Pulmonary artery endothelial cell (primary cell): ENCODE data around the gene NFIC. TPM values are rescaled to one million over a fixed set of nuclear protein-coding genes. Genes with fewer than 3 reads are reported as not detected.

ENCODE experiments used
- DNase-seq: peaks from one replicate; pipeline ENCODE4 v3.0.0-alpha.2; 2011; ENCODE audit warnings: low read depth, low spot score
- total RNA-seq: library from RNA; depleted of rRNA; stranded (reverse); fragments of >200 nt; gene quantifications from 2 replicates; pipeline ENCODE4 v1.2.3, GENCODE V29; 2014

The NFIC gene
- total RNA-seq, 1 donor from 2014 or later: 31.9 TPM

DNA sequence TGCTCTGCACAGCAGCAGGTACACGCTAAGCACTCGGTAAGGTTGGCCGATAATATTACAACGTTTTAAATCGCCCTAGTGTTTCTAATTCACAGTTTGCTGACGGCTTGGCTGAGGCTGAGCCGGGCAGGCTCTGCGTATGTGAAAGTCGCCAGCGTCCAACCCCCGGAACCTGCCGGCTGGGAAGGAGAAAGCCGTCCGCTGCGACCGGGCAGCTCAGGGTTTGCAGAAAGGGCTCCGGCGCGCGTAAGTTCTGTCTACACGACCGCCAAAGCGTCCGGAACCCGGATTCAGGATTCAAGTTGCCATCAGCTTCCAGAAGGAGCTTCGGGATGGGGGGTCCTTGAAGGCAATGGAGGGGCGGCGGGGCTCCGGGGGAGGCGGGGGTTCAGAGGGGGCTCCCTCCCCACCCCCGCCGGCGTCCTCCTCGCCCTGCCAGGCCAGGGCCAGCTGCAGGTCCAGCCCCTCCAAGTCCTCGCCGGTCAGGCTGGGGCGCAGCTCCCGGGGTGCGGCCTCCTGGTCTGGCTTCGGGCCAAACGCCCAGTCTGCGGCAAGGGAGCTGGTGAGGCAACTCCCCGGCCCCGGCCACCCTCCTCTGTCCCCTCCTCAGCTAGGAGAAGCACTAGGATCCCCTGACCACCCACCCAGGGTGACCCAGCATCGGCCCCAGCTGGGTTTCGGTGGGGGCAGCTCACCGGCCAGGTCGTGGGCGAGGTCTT, 116.3 kb downstream of the NFIC start:
- no peak for DNase-seq

GRCh38 chr19:3483226-3483628, 116.8 kb downstream of the NFIC start, which contains the start of gene SMIM44:
SMIM44 (minus strand) TSS chr19:3483441; CDS start chr19:3483403, 38 bp downstream.
- DNase-seq: no peak

DNA sequence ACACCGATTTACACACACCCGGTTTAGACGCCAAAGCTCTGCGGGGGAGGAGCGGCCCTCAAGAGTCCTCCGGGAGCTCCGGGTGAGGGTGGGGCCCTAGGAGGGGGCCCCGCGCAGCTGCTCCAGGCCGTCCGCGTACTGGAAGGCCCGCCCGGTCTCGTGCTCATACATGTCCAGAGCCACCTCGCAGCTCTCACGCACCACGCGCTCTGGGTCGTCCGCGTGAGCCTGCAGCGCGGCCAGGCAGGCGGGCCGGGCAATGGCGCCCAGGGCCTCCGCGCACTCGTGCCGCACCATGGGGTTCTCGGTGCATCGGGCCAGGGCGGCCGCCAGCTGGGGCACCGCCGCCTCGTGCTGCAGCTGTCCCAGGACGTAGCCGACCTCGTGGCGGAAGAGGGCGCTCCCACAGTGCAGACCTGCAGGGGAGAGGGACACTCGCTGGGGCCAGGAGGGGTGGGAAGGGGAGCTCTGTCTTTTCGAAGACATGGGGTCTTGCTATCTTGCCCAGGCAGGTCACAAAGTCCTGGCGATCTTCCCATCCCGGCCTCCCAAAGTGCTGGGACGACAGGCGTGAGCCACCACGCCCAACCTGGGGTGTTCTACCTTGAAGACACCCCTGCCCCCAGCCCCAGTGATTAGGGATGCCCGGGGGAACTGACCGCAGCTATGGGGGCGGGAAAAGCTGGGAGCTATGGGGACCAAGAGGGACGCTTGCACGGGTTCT, 125.2 kb downstream of the NFIC start:
- DNase-seq: no peak

GRCh38 chr19:3492131-3492839, 125.9 kb downstream of the NFIC start:
- DNase-seq: no peak

DNA sequence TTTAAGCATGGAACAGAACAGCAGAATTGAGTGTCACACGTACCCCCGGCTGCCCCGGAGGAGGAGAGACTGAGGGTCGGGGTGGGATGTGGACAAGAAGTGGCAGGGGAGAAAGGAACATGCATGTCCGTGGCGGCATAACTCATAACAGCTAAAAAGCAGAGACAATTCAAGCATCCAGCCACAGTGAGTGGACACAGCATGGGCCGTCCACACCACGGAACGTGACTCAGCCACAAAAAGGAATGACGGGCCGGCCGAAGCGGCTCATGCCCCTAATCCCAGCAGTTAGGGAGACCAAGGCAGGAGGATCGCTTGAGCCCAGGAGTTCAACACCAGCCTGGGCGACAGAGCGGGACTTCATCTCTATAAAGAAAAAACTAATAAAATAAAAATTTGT, 126.5 kb downstream of the NFIC start:
- DNase-seq: no peak

DNA sequence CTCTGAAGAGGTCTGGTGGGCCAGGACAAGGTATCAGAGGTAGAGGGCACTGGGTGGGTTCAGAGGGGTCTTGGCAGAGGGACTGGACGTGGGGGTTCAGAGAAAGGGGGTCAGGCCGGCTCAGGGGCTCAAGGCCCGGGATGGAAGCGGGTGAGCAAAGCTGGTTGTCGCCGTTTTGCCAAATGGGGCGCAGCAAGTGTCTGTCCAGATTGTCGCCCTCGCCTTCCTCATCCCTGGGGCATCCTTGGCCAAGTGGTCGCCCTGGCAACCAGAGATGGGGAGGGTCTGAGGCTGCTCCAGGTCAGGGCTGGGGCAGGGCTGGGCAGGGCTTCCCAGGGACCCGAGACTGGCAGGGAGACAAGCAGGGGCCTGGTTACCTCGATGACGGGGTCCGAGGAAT, 127.3 kb downstream of the NFIC start:
- DNase-seq: no peak

DNA sequence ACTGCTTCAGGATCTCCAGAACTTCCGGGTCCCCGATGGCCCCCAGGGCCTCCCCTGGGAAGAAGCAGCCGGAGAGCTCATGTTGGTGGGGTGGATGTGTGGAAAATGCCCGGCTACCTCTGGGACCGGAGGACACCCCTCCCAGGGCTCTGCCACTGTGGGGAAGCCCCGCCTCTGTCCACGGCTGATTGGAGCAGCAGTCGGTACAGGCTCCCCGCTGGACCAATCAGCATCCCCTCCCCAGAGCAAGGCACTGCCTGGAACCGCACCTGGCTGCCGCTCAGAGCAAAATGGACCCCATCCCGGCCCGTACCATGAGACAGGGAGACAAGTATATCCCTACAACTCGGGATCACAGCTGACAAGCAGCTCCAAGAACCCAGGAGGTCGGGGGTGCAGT, 127.7 kb downstream of the NFIC start:
- no peak for DNase-seq

DNA sequence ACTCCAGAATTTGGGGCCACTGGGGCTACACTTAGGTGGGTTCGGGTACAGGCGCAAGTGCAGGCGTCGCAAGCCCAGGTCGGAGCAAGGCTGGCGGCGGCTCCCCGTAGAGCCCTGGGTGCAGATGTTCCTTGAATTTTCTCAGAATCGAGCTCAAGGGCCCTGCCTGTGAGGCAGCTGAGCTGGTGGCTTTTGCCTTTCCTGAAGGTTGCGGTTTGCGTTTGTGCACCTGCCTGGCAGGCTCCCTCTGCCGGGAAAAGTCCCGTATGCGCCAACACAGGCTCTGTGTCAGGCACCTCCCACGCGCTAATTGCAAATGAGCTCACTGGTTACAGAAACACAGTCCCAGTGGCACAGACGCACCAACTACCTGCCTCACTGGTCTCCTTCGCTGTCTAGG, 128.2 kb downstream of the NFIC start:
- DNase-seq: no peak

GRCh38 chr19:3496392-3497273, 130.2 kb downstream of the NFIC start:
- no peak for DNase-seq

DNA sequence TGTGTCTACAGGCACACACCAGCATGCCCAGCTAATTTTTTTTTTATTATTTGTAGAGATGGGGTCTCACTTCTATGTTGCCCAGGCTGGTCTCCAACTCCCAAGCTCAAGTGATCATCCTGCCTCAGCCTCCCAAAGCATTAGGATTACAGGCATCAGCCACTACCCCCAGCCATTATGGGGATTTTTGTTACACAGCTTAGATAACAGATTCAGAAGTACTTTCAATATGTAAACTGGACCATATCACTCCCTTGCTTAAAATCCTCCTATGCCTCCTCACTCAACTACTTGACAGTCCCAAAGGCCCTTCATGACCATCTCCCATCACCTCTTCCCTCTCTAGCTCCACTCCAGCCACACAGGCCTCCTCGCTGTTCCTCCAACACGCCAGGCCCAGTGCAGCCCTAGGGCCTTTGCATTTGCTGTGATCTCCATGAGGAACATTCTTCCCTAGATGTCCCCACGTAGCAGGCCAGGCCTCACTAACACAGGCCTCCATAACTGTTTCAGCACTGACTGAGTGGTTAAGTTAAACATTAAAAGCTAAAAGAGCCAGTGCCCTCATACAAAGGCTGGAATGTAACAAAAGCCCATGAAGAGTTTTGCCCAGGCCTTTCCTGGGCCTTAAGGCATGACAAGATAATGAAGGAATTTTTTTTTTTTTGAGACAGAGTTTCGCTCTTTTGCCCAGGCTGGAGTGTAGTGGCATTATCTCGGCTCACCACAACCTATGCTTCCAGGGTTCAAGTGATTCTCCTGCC, 131.6 kb downstream of the NFIC start:
- DNase-seq: no peak

- DNase-seq: no peak
Observed at GRCh38 chr19:3499738-3500428, 133.5 kb downstream of the NFIC start.

GRCh38 chr19:3500429-3501101, 134.2 kb downstream of the NFIC start, which contains the start of gene DOHH:
DOHH (minus strand) TSS chr19:3500674; CDS start chr19:3496814, 3,860 bp downstream.
- DNase-seq: peak; percentile 88

GRCh38 chr19:3501780-3502179, 135.4 kb downstream of the NFIC start:
- DNase-seq: no peak

GRCh38 chr19:3503036-3503572, 136.7 kb downstream of the NFIC start:
- DNase-seq: no peak

GRCh38 chr19:3504735-3505134, 138.4 kb downstream of the NFIC start:
- DNase-seq: no peak

- DNase-seq: peak; percentile 90
Observed at GRCh38 chr19:3505598-3506383, 139.4 kb downstream of the NFIC start, which contains the start of gene FZR1. FZR1 (plus strand) TSS chr19:3506311; CDS start chr19:3522990, 16,679 bp downstream.

- no peak for DNase-seq
Observed at GRCh38 chr19:3506384-3507340, 140.3 kb downstream of the NFIC start.
